Brain pericyte (primary cell): ENCODE results near the gene CRLF3.
"Not testable (repeated sequence)": the region's sequence is repeated elsewhere in the genome, so short reads cannot be mapped to it uniquely, and the experiment has no call there.

Experiments
- DNase-seq: peaks from one replicate; pipeline ENCODE4 v3.0.0-alpha.2; 2012; ENCODE audit warnings: low read depth, low spot score

Gene CRLF3

DNA sequence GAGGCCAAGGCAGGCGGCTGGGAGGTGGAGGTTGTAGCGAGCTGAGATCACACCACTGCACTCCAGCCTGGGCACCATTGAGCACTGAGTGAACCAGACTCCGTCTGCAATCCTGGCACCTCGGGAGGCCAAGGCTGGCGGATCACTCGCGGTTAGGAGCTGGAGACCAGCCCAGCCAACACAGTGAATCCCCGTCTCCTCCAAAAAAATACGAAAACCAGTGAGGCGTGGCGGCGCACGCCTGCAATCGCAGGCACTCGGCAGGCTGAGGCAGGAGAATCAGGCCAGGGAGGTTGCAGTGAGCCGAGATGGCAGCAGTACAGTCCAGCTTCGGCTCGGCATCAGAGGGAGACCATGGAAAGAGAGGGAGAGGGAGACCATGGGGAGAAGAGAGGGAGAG, 88.1 kb downstream of the CRLF3 start:
- DNase-seq: not testable (repeated sequence)

GRCh38 chr17:30735644-30736043, 88.8 kb downstream of the CRLF3 start:
- DNase-seq: not testable (repeated sequence)

GRCh38 chr17:30735206-30735605, 89.3 kb downstream of the CRLF3 start:
- not testable (repeated sequence) for DNase-seq

DNA sequence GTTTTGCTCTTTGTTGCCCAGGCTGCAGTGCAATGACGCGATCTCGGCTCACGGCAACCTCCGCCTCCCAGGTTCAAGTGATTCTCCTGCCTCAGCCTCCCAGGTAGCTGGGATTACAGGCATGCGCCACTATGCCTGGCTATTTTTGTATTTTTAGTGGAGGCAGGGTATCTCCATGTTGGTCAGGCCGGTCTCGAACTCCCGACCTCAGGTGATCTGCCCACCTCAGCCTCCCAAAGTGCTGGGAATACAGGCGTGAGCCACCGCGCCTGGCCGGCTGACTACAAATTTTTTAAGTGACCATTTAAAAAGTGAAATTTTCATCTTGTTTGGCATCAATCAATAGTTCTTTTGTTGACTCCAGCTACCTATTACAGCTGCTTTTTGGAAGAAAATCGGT, 90.3 kb downstream of the CRLF3 start:
- not testable (repeated sequence) for DNase-seq
